Neuronal stem cell (in vitro differentiated cells): Measurements from ENCODE around the gene KCNJ11.

Experiments used
- DNase-seq: peaks from one replicate; pipeline ENCODE4 v3.0.0-alpha.2; 2013; ENCODE audit warnings: low spot score
- H2AFZ ChIP-seq: one replicate; pipeline ENCODE4 v1.6.1; 2013; ENCODE audit warnings: mild to moderate bottlenecking, low read length, inconsistent platforms
- H2AK5ac ChIP-seq: 2 replicates; pipeline ENCODE4 v1.6.1; 2013; ENCODE audit warnings: low read depth, mild to moderate bottlenecking, inconsistent platforms, low read length, moderate library complexity, mixed read lengths
- H2BK120ac ChIP-seq: 2 replicates; pipeline ENCODE4 v1.6.1; 2013; ENCODE audit warnings: low read depth, mild to moderate bottlenecking, inconsistent platforms, low read length, moderate library complexity, mixed read lengths
- H2BK12ac ChIP-seq: one replicate; pipeline ENCODE4 v1.6.1; 2013; ENCODE audit warnings: low read length, inconsistent platforms
- H2BK15ac ChIP-seq: 2 replicates; pipeline ENCODE4 v1.6.1; 2013; ENCODE audit warnings: mild to moderate bottlenecking, low read length, inconsistent platforms, mixed read lengths
- H2BK5ac ChIP-seq: one replicate; pipeline ENCODE4 v1.6.1; 2013; ENCODE audit warnings: inconsistent platforms, mild to moderate bottlenecking, low read length, moderate library complexity
- H3K14ac ChIP-seq: one replicate; pipeline ENCODE4 v1.6.1; 2013; ENCODE audit warnings: low read length, inconsistent platforms
- H3K18ac ChIP-seq: 2 replicates; pipeline ENCODE4 v1.6.1; 2013; ENCODE audit warnings: low read length, inconsistent platforms
- H3K23ac ChIP-seq: 2 replicates; pipeline ENCODE4 v1.6.1; 2013; ENCODE audit warnings: low read depth, mild to moderate bottlenecking, mixed read lengths, low read length, inconsistent platforms; ENCODE audit not compliant: poor library complexity
- H3K27ac ChIP-seq: replicated peaks from 3 replicates; pipeline ENCODE4 v1.5.1; 2013; ENCODE audit warnings: low read length, inconsistent platforms
- H3K27me3 ChIP-seq, 3 experiments: 2 replicates each; pipeline ENCODE4 v1.6.1; 2013; ENCODE audit warnings: low read length in 3 of 3, mild to moderate bottlenecking in 2 of 3, inconsistent platforms in 1 of 3, low read depth in 1 of 3, mixed read lengths in 1 of 3, moderate library complexity in 1 of 3; ENCODE audit not compliant: control insufficient read depth in 3 of 3, insufficient read depth in 3 of 3
- H3K36me3 ChIP-seq, 2 donors: replicated peaks in 1 of 2; 2 replicates each; pipeline ENCODE4 v1.6.1; 2013; ENCODE audit warnings: low read length in 2 of 2; ENCODE audit not compliant: control insufficient read depth in 2 of 2, insufficient read depth in 2 of 2
- H3K4ac ChIP-seq: 2 replicates; pipeline ENCODE4 v1.6.1; 2013; ENCODE audit warnings: inconsistent platforms, mild to moderate bottlenecking, low read length, moderate library complexity
- H3K4me1 ChIP-seq, 2 donors: 1 replicate in 1 of 2; 2 replicates in 1 of 2; pipeline ENCODE4 v1.6.1; 2013; ENCODE audit warnings: low read length in 2 of 2, low read depth in 1 of 2; ENCODE audit not compliant: control insufficient read depth in 2 of 2, insufficient read depth in 1 of 2
- H3K4me2 ChIP-seq: one replicate; pipeline ENCODE4 v1.6.1; 2013; ENCODE audit warnings: mild to moderate bottlenecking, low read length, inconsistent platforms; ENCODE audit not compliant: insufficient read depth, poor library complexity, severe bottlenecking
- H3K4me3 ChIP-seq, 2 donors: 2 replicates each; pipeline ENCODE4 v1.5.1; 2013; ENCODE audit warnings: low read length in 2 of 2, mild to moderate bottlenecking in 2 of 2, inconsistent platforms in 1 of 2, moderate library complexity in 1 of 2
- H3K79me1 ChIP-seq: one replicate; pipeline ENCODE4 v1.6.1; 2013; ENCODE audit warnings: low read depth, mild to moderate bottlenecking, inconsistent platforms, low read length, moderate library complexity
- H3K9ac ChIP-seq: one replicate; pipeline ENCODE4 v1.6.1; 2013; ENCODE audit warnings: mild to moderate bottlenecking, low read depth, low read length, inconsistent platforms; ENCODE audit not compliant: poor library complexity
- H3K9me3 ChIP-seq, 2 donors: replicated peaks in 1 of 2; 2 replicates each; pipeline versions ENCODE3 to v1.6.1; 2013; ENCODE audit warnings: low read length in 2 of 2, mild to moderate bottlenecking in 2 of 2, inconsistent platforms in 1 of 2, low read depth in 1 of 2, mixed read lengths in 1 of 2, moderate library complexity in 1 of 2; ENCODE audit not compliant: control insufficient read depth in 2 of 2, insufficient read depth in 1 of 2
- H4K8ac ChIP-seq: one replicate; pipeline ENCODE4 v1.6.1; 2013; ENCODE audit warnings: low read depth, mild to moderate bottlenecking, inconsistent platforms, low read length, moderate library complexity
- H4K91ac ChIP-seq: one replicate; pipeline ENCODE4 v1.6.1; 2013; ENCODE audit warnings: low read length, low read depth, mild to moderate bottlenecking, inconsistent platforms; ENCODE audit not compliant: poor library complexity
- WGBS, 2 donors: extraction: QIAGEN DNeasy Blood & Tissue Kit; methylation state at CpG; one replicate each; pipeline ENCODE4 v1.1.7; 2013; ENCODE audit warnings: missing lambda C conversion rate in 2 of 2, mixed read lengths in 1 of 2; ENCODE audit not compliant: insufficient read length in 2 of 2, insufficient replicate concordance in 1 of 2; ENCODE audit errors: extremely low coverage in 2 of 2; 5-methylcytosine and 5-hydroxymethylcytosine counted together

The KCNJ11 gene

GRCh38 chr11:17416492-17416891 lies 28.0 kb upstream of the KCNJ11 start:
- H3K23ac ChIP-seq: no peak overlapping the region
- H3K27me3 ChIP-seq: peaks cover 0 to 42% (median 0%) of the 10 kb centered on the region in 3 experiments
- no peak overlapping the region for H3K27ac ChIP-seq
- no peak overlapping the region for H2BK5ac ChIP-seq
- H3K4me2 ChIP-seq: no peak overlapping the region
- H3K9ac ChIP-seq: no peak overlapping the region
- no peak overlapping the region for H2AK5ac ChIP-seq
- H3K9me3 ChIP-seq: no peaks in the 10 kb centered on the region
- H2AFZ ChIP-seq: no peak overlapping the region
- H2BK12ac ChIP-seq: no peak overlapping the region
- H3K4me1 ChIP-seq: peaks cover 3 to 15% of the 10 kb centered on the region in 2 donors
- H4K8ac ChIP-seq: no peak overlapping the region
- no peak overlapping the region for H2BK15ac ChIP-seq
- no peak overlapping the region for H4K91ac ChIP-seq
- no peak overlapping the region for H3K14ac ChIP-seq
- no peak overlapping the region for H2BK120ac ChIP-seq
- no CpG with 5 or more reads among the region's 2 CpGs for WGBS, 2 donors
- H3K79me1 ChIP-seq: no peaks in the 10 kb centered on the region
- H3K18ac ChIP-seq: no peak overlapping the region
- no peak overlapping the region for H3K4me3 ChIP-seq
- no peaks in the 10 kb centered on the region for H3K36me3 ChIP-seq
- DNase-seq: no peak
- H3K4ac ChIP-seq: no peak overlapping the region

- Histone ChIP-seq H3K79me1 (no peaks in the 10 kb centered on the region), H3K4me1 (peaks cover 3 to 15% of the 10 kb centered on the region in 2 donors)
- no CpG with 5 or more reads among the region's 6 CpGs for WGBS, 2 donors
Observed at GRCh38 chr11:17415523-17416104, 27.2 kb upstream of the KCNJ11 start.

GRCh38 chr11:17414992-17415391 lies 26.5 kb upstream of the KCNJ11 start:
- no peak overlapping the region for H3K9ac ChIP-seq
- no peak for DNase-seq
- H3K23ac ChIP-seq: peak overlapping the region; percentile 19
- no peak overlapping the region for H2BK15ac ChIP-seq
- peak overlapping the region; percentile 42 for H2AK5ac ChIP-seq
- H3K4me3 ChIP-seq: no peak overlapping the region
- no peak overlapping the region for H2BK120ac ChIP-seq
- H3K9me3 ChIP-seq: no peaks in the 10 kb centered on the region
- no peak overlapping the region for H2BK5ac ChIP-seq
- no peak overlapping the region for H3K4me2 ChIP-seq
- no peak overlapping the region for H3K27ac ChIP-seq
- peaks cover 0 to 29% (median 0%) of the 10 kb centered on the region in 3 experiments for H3K27me3 ChIP-seq
- H3K79me1 ChIP-seq: no peaks in the 10 kb centered on the region
- no peaks in the 10 kb centered on the region for H3K36me3 ChIP-seq
- no CpG with 5 or more reads among the region's 5 CpGs for WGBS, 2 donors
- peak overlapping the region; percentile 32 for H3K18ac ChIP-seq
- no peak overlapping the region for H3K4ac ChIP-seq
- no peak overlapping the region for H4K91ac ChIP-seq
- H3K4me1 ChIP-seq: peaks cover 3 to 15% of the 10 kb centered on the region in 2 donors
- no peak overlapping the region for H3K14ac ChIP-seq
- H2BK12ac ChIP-seq: no peak overlapping the region
- no peak overlapping the region for H4K8ac ChIP-seq
- no peak overlapping the region for H2AFZ ChIP-seq

More at GRCh38 chr11:17415523-17416104, 27.2 kb upstream of the KCNJ11 start:
- Histone ChIP-seq H2BK120ac (peak overlapping the region; percentile 13), H3K4ac (no peak overlapping the region), H3K18ac (peak overlapping the region; percentile 21), H3K4me3 (no peak overlapping the region), H2BK15ac (no peak overlapping the region), H3K9me3 (no peaks in the 10 kb centered on the region), H2BK12ac (peak overlapping the region; percentile 76), H2AK5ac (peak overlapping the region; percentile 45), H2BK5ac (no peak overlapping the region), H3K9ac (no peak overlapping the region), H2AFZ (no peak overlapping the region), H3K27me3 (peaks cover 0 to 34% (median 0%) of the 10 kb centered on the region in 3 experiments), H3K4me2 (no peak overlapping the region), H3K14ac (no peak overlapping the region), H4K91ac (peak overlapping the region; percentile 27), H4K8ac (no peak overlapping the region), H3K23ac (no peak overlapping the region), H3K36me3 (no peaks in the 10 kb centered on the region), H3K27ac (no peak overlapping the region)
- no peak for DNase-seq

- Histone ChIP-seq H3K9me3 (no peaks in the 10 kb centered on the region), H2BK12ac (no peak overlapping the region), H2BK120ac (no peak overlapping the region), H2AK5ac (peak overlapping the region; percentile 21), H3K23ac (no peak overlapping the region), H3K4ac (no peak overlapping the region), H2BK5ac (no peak overlapping the region), H3K18ac (peak overlapping the region; percentile 21), H3K4me3 (no peak overlapping the region), H4K91ac (no peak overlapping the region), H3K79me1 (no peaks in the 10 kb centered on the region), H2AFZ (no peak overlapping the region), H3K36me3 (no peaks in the 10 kb centered on the region), H3K4me1 (peaks cover 3 to 15% of the 10 kb centered on the region in 2 donors), H3K27me3 (peaks cover 0 to 24% (median 0%) of the 10 kb centered on the region in 3 experiments), H3K27ac (no peak overlapping the region), H3K9ac (no peak overlapping the region), H2BK15ac (peak overlapping the region; percentile 26), H3K4me2 (no peak overlapping the region), H4K8ac (no peak overlapping the region), H3K14ac (no peak overlapping the region)
- DNase-seq: no peak
- WGBS, 2 donors: no CpG with 5 or more reads among the region's 8 CpGs
Observed at GRCh38 chr11:17414317-17414737, 25.9 kb upstream of the KCNJ11 start.
